ENCODE results near the gene USP34. TPM values are rescaled to one million over a fixed set of nuclear protein-coding genes. Genes with fewer than 3 reads are reported as not detected.
A peak's percentile ranks its signal among the peaks of the same experiment; 100 is the strongest.
"Not testable (repeated sequence)": the region's sequence is repeated elsewhere in the genome, so short reads cannot be mapped to it uniquely, and the experiment has no call there.

USP34 gene
- total and polyA plus RNA-seq, 2 donors (not counting 1 experiment from before 2014, with no cell fraction given), result 52.4 to 129 TPM

GRCh38 chr2:61172671-61173070, 298.2 kb downstream of the USP34 start:
- Histone ChIP-seq H3K79me2 (ENCODE audit: control insufficient read depth, insufficient read depth, low read length) (peaks cover under 1% of the 10 kb centered on the region), H3K27me3 (ENCODE audit: control insufficient read depth, insufficient read depth, low read length) (no peaks in the 10 kb centered on the region), H3K36me3 (ENCODE audit: control insufficient read depth, insufficient read depth, low read length) (no peaks in the 10 kb centered on the region), H2AFZ (ENCODE audit: low read length) (no peak overlapping the region), H3K9ac (ENCODE audit: insufficient read depth, low read length) (no peak overlapping the region), H3K27ac (ENCODE audit: insufficient read depth, low read length) (no peak overlapping the region), H3K4me2 (ENCODE audit: extremely low read depth, insufficient read depth, low read length) (no peak overlapping the region), H4K20me1 (ENCODE audit: control insufficient read depth, extremely low read depth, insufficient read depth, low read length) (no peaks in the 10 kb centered on the region), H3K4me1 (ENCODE audit: control insufficient read depth, extremely low read depth, insufficient read depth, low read length) (peaks cover 5% of the 10 kb centered on the region), H3K4me3 (replicated peaks in 1 of 4; ENCODE audit: control extremely low read depth in 1 of 4, insufficient read depth in 1 of 4, low read depth in 3 of 4, low read length in 4 of 4) (no peak overlapping the region), H3K9me3 (ENCODE audit: control insufficient read depth, insufficient read depth, low read depth, low read length) (no peaks in the 10 kb centered on the region)
- TF ChIP-seq CTCF (conservative IDR thresholded peaks at IDR 0.05 in 1 of 2, IDR thresholded peaks at IDR 0.05 in 1 of 2; ENCODE audit: low read depth in 1 of 2, low read length in 2 of 2) (no peak), EZH2 (IDR thresholded peaks at IDR 0.05; ENCODE audit: low read length, missing control alignments) (no peak)
- no peak for DNase-seq (ENCODE audit: low read depth in 2 of 2)

DNA sequence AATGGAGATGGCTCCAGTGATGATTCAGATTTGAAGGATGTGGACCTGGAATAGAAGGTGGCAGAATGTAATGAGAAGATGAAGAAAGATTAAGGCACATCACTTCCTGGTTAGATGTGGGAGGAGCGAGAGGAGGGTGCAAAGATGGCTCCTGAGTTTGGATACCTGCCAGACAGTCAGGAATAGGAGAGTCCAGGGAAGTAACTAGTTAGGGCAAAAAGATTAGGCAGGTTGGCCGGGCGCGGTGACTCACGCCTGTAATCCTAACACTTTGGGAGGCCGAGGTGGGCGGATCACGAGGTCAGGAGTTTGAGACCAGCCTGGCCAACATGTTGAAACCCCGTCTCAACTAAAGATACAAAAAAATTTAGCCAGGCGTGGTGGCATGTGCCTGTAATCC, 303.3 kb downstream of the USP34 start:
- TF ChIP-seq CTCF (conservative IDR thresholded peaks at IDR 0.05 in 1 of 2, IDR thresholded peaks at IDR 0.05 in 1 of 2; ENCODE audit: low read depth in 1 of 2, low read length in 2 of 2), result no peak
- no peak for TF ChIP-seq EZH2 (IDR thresholded peaks at IDR 0.05; ENCODE audit: low read length, missing control alignments)
- H3K9me3 ChIP-seq (ENCODE audit: control insufficient read depth, insufficient read depth, low read depth, low read length), result no peaks in the 10 kb centered on the region
- no peak overlapping the region for H3K27ac ChIP-seq (ENCODE audit: insufficient read depth, low read length)
- H2AFZ ChIP-seq (ENCODE audit: low read length), result no peak overlapping the region
- DNase-seq (ENCODE audit: low read depth in 2 of 2), result no peak
- H3K79me2 ChIP-seq (ENCODE audit: control insufficient read depth, insufficient read depth, low read length), result no peaks in the 10 kb centered on the region
- H4K20me1 ChIP-seq (ENCODE audit: control insufficient read depth, extremely low read depth, insufficient read depth, low read length), result no peaks in the 10 kb centered on the region
- H3K4me3 ChIP-seq (replicated peaks in 1 of 4; ENCODE audit: control extremely low read depth in 1 of 4, insufficient read depth in 1 of 4, low read depth in 3 of 4, low read length in 4 of 4), result no peak overlapping the region
- H3K4me2 ChIP-seq (ENCODE audit: extremely low read depth, insufficient read depth, low read length), result no peak overlapping the region
- no peaks in the 10 kb centered on the region for H3K27me3 ChIP-seq (ENCODE audit: control insufficient read depth, insufficient read depth, low read length)
- H3K4me1 ChIP-seq (ENCODE audit: control insufficient read depth, extremely low read depth, insufficient read depth, low read length), result no peaks in the 10 kb centered on the region
- H3K9ac ChIP-seq (ENCODE audit: insufficient read depth, low read length), result no peak overlapping the region
- H3K36me3 ChIP-seq (ENCODE audit: control insufficient read depth, insufficient read depth, low read length), result peaks cover 2% of the 10 kb centered on the region

DNA sequence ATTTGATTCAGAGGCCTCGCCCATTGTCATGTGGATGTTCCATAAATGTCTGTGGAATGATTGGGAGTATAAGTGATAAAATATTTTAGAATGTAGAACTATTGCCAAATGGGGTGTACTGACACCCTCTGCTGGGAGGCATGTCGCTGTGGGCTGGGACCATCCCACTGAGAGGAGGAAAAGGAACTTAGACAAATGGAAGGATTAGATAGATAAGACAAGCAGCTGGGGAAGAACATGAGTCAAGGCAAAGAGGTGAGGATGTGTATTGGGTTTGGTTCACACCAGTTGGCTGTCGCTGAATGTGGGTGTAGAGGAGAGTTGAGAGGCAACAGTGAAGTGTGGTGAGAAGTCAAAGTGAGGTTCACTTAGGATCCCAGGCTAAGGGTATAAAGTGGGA, 304.9 kb downstream of the USP34 start:
- TF ChIP-seq CTCF (conservative IDR thresholded peaks at IDR 0.05 in 1 of 2, IDR thresholded peaks at IDR 0.05 in 1 of 2; ENCODE audit: low read depth in 1 of 2, low read length in 2 of 2) (no peak), EZH2 (IDR thresholded peaks at IDR 0.05; ENCODE audit: low read length, missing control alignments) (no peak)
- Histone ChIP-seq H3K36me3 (ENCODE audit: control insufficient read depth, insufficient read depth, low read length) (peaks cover 2% of the 10 kb centered on the region), H3K4me2 (ENCODE audit: extremely low read depth, insufficient read depth, low read length) (no peak overlapping the region), H3K27me3 (ENCODE audit: control insufficient read depth, insufficient read depth, low read length) (no peaks in the 10 kb centered on the region), H3K4me3 (replicated peaks in 1 of 4; ENCODE audit: control extremely low read depth in 1 of 4, insufficient read depth in 1 of 4, low read depth in 3 of 4, low read length in 4 of 4) (no peak overlapping the region), H3K9ac (ENCODE audit: insufficient read depth, low read length) (no peak overlapping the region), H2AFZ (ENCODE audit: low read length) (no peak overlapping the region), H3K4me1 (ENCODE audit: control insufficient read depth, extremely low read depth, insufficient read depth, low read length) (no peaks in the 10 kb centered on the region), H3K9me3 (ENCODE audit: control insufficient read depth, insufficient read depth, low read depth, low read length) (no peaks in the 10 kb centered on the region), H4K20me1 (ENCODE audit: control insufficient read depth, extremely low read depth, insufficient read depth, low read length) (no peaks in the 10 kb centered on the region), H3K79me2 (ENCODE audit: control insufficient read depth, insufficient read depth, low read length) (no peaks in the 10 kb centered on the region), H3K27ac (ENCODE audit: insufficient read depth, low read length) (no peak overlapping the region)
- DNase-seq (ENCODE audit: low read depth in 2 of 2), result peak in 1 of 2 donors; percentile 19

- H3K36me3 ChIP-seq (ENCODE audit: control insufficient read depth, insufficient read depth, low read length); DNase-seq (ENCODE audit: low read depth in 2 of 2); H3K4me2 ChIP-seq (ENCODE audit: extremely low read depth, insufficient read depth, low read length); H4K20me1 ChIP-seq (ENCODE audit: control insufficient read depth, extremely low read depth, insufficient read depth, low read length); H3K4me3 ChIP-seq (replicated peaks in 1 of 4; ENCODE audit: control extremely low read depth in 1 of 4, insufficient read depth in 1 of 4, low read depth in 3 of 4, low read length in 4 of 4); H3K79me2 ChIP-seq (ENCODE audit: control insufficient read depth, insufficient read depth, low read length); H3K9me3 ChIP-seq (ENCODE audit: control insufficient read depth, insufficient read depth, low read depth, low read length); H3K27me3 ChIP-seq (ENCODE audit: control insufficient read depth, insufficient read depth, low read length); H3K4me1 ChIP-seq (ENCODE audit: control insufficient read depth, extremely low read depth, insufficient read depth, low read length); H2AFZ ChIP-seq (ENCODE audit: low read length); H3K9ac ChIP-seq (ENCODE audit: insufficient read depth, low read length); H3K27ac ChIP-seq (ENCODE audit: insufficient read depth, low read length): not testable (repeated sequence)
Measured at GRCh38 chr2:61165082-61165481, 305.8 kb downstream of the USP34 start.
